Occipital lobe (tissue), 2 donors: ENCODE data around the gene CACNG6. TPM values are rescaled to one million over a fixed set of nuclear protein-coding genes. Genes with fewer than 3 reads are reported as not detected.
A peak's percentile ranks its signal among the peaks of the same experiment; 100 is the strongest.
"Not testable (repeated sequence)": the region's sequence is repeated elsewhere in the genome, so short reads cannot be mapped to it uniquely, and the experiment has no call there.

Experiments
- DNase-seq: peaks from one replicate; lab custom pipeline; 2025; lab: John Stamatoyannopoulos, UW
- total RNA-seq: library from RNA; depleted of rRNA; stranded (reverse); fragments of >200 nt; gene quantifications from one replicate; pipeline ENCODE4 v1.2.3, GENCODE V29; 2014

The CACNG6 gene
- total RNA-seq, 1 donor from 2014 or later: 0.47 TPM

GRCh38 chr19:53999694-54000093 lies 8.3 kb downstream of the CACNG6 start:
- no peak for DNase-seq

DNA sequence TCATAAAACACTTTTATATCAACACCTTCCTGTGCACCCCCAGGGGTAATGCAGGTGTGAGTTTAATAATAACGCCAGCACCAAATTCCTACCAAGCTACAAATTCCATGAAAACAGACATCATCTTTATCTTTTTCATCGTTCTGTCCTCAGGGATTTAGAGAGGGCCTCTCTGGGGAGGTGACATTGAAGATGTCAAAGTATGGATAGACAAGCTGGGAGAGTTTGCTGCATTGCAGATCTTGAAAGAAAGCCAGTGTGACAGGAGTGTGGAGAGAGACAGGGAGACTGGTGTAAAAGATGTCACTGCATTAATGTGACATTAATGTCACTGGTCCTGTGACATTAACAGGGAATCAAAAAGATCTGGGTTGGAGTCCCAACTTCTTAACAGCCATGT lies 10.1 kb downstream of the CACNG6 start:
- DNase-seq: no peak

- DNase-seq: no peak
Measured at GRCh38 chr19:54002495-54003315, 11.3 kb downstream of the CACNG6 start.

DNA sequence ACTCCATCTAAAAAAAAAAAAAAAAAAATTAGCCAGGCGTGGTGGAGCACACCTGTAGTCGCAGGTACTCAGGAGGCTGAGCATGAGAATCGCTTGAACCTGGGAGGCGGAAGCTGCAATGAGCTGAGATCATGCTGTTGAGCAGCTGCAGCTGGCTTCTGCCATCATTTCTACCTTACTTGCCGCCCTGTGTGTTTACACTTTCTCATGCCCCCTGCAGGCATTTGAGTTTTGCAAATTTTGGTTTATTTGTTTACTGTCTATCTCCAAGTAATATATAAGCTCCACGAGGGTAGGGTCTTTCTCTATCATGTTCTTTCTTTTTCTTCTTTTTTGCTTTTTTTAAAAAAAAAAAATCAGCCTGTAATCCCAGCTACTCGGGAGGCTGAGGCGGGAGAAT lies 18.0 kb downstream of the CACNG6 start:
- no peak for DNase-seq

DNA sequence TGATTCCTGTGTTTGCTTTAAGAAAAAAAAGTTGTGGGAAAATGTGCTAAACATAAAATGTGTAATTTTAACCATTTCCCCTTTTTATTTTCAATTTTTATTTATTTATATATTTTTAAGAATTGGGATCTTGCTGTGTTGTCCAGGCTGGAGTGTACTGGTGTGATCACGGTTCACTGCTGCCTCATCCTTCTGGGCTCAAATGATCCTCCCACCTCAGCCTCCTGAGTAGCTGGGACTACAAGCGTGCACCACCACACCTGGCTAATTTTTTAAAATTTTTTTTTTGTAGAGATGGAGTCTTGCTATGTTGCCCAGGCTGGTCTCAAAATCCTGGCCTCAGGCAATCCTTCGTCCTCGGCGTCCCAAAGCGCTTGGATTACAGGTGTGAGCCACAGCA lies 19.0 kb downstream of the CACNG6 start:
- DNase-seq: no peak

DNA sequence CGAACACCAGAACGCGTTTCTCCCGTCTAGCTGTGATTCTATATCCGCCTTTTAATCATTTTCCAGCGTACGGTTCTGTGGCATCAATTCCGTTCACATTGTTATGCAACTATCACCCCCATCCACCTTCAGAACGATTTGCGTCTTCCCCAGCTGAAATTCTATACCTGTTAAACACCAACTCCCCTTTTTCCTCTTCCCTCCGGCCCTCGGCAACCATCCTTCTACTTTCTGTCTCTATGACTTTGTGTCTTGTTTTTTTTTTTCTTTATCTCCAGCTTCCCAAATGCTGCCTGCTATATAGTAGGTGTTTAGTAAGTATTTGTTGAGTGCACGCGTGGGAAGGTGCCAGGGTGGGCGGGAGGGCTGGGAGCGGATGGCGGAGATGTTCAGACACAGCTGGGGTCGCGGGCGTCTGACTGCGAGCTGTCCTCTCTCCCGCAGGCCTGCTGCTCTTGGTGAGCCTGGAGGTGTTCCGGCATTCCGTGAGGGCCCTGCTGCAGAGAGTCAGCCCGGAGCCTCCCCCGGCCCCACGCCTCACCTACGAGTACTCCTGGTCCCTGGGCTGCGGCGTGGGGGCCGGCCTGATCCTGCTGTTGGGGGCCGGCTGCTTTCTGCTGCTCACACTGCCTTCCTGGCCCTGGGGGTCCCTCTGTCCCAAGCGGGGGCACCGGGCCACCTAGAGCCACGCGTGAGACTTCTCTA lies 20.2 kb downstream of the CACNG6 start:
- no peak for DNase-seq

DNA sequence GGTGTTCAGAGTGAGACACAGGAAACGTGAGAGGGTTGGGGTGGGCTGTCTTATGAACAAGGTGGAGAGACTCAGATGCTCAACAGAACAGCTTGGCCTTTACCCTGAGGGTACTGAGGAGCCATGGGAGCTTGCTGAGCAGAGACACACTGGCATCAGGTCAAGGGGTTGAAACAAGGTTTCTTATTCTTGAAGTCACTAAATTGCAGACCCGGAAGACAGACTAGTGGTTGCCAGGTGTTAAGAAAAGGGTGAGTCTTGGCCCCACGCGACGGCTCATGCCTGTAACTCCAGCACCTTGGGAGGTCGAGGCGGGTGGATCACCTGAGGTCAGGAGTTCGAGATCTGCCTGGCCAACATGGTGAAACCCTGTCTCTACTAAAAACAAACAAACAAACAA lies 22.4 kb downstream of the CACNG6 start:
- no peak for DNase-seq

- no peak for DNase-seq
Measured at GRCh38 chr19:54014920-54015560, 23.6 kb downstream of the CACNG6 start.

DNA sequence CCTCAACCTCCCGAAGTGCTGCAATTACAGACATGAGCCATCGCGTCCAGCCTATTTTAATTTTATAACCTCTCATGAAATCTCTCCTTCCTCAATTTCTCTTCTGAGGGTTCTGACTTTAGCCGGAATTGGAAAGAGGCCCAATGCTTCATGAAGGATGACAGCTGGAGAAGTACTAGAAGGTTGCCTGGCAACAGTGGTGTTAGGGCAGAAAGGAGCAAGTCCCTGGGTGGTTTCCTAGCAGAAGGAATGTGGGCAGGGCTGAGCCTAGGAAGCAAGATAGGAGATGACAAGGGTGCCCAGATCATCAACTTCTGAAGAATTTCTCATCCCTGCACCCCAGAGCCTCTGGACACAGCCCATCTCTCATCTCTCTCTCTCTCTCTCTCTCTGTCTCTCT lies 25.8 kb downstream of the CACNG6 start:
- DNase-seq: no peak

GRCh38 chr19:54021363-54021762 lies 29.9 kb downstream of the CACNG6 start:
- no peak for DNase-seq

DNA sequence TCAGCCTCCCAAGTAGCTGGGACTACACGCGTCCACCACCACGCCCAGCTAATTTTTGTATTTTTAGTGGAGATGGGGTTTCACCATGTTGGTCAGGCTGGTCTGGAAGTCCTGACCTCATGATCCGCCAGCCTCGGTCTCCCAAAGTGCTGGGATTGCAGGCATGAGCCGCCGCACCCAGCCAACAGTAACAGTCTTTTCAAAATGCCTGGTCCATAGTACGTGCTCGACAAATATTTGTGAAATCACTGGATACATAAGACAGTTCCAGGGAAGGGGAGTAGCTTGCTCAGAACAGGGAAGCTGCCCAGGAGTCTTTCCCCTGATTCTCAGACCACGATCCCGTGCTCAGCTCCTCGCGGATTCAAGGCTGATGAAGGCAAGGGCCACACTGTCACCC lies 30.5 kb downstream of the CACNG6 start:
- DNase-seq: no peak

DNA sequence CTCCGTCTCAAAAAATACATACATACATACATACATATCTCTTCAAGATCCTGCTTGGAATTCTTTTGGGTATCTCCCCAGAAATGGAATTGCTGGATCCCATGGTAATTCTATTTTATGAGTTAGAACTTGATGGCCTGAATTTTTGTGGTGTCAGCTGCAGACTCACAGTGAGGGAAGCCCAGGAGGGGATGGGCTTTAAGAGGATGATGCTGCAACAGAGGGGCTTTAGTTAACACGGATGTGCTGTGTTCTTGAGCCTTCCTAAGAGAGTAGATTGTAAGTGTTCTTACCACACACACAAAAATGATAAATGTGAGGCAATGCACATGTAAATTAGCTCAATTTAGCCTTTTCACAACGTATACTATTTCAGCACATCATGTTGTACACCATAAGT lies 31.8 kb downstream of the CACNG6 start:
- no peak for DNase-seq

- DNase-seq: no peak
Measured at GRCh38 chr19:54024660-54025059, 33.2 kb downstream of the CACNG6 start.

- DNase-seq: no peak
Measured at GRCh38 chr19:54026656-54027055, 35.2 kb downstream of the CACNG6 start.

DNA sequence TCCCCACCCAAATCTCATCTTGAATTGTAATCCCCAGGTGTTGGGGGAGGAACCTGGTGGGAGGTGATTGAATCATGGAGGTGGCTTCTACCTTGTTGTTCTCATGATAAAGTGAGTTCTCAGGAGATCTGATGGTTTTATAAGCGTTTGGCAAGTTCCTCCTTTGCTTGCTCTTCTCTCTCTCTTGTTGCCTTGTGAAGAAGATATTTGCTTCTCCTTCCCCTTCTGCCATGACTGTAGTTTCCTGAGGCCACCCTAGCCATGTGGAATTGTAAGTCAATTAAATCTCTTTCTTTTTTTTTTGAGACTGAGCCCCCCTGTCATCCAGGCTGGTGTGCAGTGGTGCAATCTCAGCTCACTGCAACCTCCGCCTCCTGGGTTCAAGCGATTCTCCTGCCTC lies 37.9 kb downstream of the CACNG6 start:
- no peak for DNase-seq

- DNase-seq: peak; percentile 34
Measured at GRCh38 chr19:54029930-54030490, 38.6 kb downstream of the CACNG6 start.

DNA sequence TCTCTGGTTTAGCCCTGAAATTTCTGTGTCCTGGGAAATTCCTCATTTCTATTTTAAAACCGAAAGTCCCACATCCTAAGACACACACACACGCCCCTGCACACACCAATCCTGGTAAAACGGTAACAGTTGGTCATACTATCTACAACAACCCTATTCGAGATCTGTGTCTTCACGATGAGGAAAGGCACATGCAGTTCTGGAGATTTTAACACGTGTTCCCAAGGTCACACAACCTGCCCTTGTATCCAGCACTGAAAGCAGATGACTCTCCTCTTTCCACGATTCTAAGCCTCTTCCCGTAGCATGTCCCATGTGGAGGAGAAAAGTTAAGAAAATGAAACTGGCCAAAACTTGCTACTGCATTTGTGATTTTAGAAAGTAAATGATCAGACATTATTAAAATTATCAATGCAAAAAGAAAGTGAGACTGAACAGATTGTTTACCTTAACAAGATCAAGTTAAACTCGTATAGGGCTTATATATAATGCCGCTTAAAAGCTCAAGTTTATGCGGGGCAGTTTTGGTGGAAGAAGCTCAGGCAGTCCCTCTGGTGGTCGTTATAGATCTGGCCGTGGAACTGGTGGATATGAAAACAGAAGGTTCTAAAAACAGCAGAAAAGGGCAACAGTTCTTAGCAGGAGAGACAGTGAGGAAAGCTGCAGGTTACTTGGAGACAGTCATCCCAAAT lies 39.6 kb downstream of the CACNG6 start:
- no peak for DNase-seq

DNA sequence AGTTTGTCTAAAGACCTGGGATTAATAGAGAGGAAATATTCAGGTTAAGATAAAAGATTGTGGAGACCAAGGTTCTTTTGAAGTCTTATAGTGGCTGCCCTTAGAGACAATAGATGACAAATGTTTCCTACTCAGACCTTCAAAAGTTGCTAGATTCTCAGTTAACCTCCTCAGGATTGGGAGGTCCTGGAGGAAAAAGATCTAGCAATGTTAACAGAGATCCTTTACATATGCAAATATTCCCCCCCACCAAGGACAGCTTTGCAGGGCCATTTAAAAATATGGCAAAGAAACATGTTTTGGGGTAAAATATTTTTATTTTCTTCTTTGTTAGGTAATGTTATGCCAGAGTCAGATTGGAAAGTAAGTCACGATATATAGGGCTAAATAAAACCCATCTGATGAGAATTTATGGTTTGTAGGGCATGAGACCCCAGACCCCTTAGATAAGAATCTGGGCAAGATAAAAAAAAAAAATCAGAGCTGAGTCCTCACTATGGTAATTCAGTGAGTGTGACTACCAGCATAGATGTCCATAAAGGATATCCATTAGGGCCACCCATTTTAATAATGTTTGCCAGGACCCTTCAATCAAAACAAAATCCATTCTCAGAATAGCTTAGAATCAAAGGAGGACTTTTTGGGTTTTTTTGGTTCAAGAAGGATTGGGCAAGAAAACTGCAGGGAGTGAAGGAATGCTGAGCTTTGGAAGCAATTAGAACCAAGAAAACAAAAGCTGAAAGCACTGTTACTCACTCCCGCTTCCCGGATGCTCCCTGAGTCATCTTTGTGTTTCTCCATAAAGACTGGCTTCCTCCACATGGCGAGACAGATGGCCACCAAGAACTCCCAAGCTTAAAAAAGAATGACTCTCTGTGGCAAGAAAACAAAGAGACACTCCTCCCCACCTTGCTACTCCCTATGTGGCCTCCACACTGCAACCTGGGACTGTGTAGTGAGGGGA lies 44.1 kb downstream of the CACNG6 start:
- peak; percentile 65 for DNase-seq

- not testable (repeated sequence) for DNase-seq
Measured at GRCh38 chr19:54036542-54036941, 45.1 kb downstream of the CACNG6 start.

DNA sequence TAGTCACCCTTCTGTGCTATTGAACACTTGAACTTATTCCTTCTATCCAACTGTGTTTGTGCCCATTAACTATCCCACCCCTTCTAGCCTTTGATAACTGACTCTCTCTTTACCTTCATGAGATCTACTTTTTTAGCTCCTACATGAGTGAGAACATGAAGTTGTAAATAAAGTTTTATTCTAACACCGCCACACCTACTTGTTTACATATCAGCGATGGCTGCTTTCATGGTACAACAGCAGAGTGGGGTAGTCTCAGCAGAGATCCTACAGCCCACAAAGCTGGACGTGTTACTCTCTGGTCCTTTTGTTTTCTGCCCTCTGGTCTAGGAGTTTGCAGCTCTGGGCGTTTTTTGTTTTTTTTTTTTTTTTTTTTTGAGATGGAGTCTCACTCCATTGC lies 48.6 kb downstream of the CACNG6 start:
- DNase-seq: no peak
